GM12878 (cell line): ENCODE measurements around the gene ZNF700. TPM values are rescaled to one million over a fixed set of nuclear protein-coding genes. Genes with fewer than 3 reads are reported as not detected.

ENCODE experiments used
- ATAC-seq: fragments of 200-7000 bp; cut with Tn5 transposase; 3 replicates; pipeline ENCODE4 v1.9.1; 2020; ENCODE audit warnings: mild to moderate bottlenecking, moderate library complexity
- BruUV-seq: library from RNA; stranded (reverse); fragments of 400-500 nt; replicated peaks from 2 replicates; lab custom pipeline; 2021; lab: Mats Ljungman, UMichigan
- CTCF ChIA-PET: fragments of 300-600 bp; sonication (Branson Sonifier 250); formaldehyde crosslinking; extraction: SDS; loops from one replicate; lab custom pipeline; 2021; ENCODE audit warnings: inconsistent platforms; lab: Yijun Ruan, JAX
- POLR2A ChIA-PET: fragments of 350-600 bp; formaldehyde crosslinking; extraction: SDS; loops from one replicate; lab custom pipeline; 2021; ENCODE audit warnings: inconsistent platforms; lab: Charles Lee
- RAD21 ChIA-PET: fragments of 300-600 bp; sonication (Branson Sonifier 250); formaldehyde crosslinking; loops from one replicate; lab custom pipeline; 2023; ENCODE audit warnings: antibody characterized with exemption; ENCODE audit not compliant: unreplicated experiment; lab: Charles Lee
- SMC1A ChIA-PET: fragments of 300-600 bp; sonication (Branson Sonifier 250); formaldehyde crosslinking; loops from one replicate; lab custom pipeline; 2023; ENCODE audit not compliant: unreplicated experiment, uncharacterized antibody; lab: Charles Lee
- DNase-seq: peaks from one replicate; pipeline ENCODE4 v3.0.0-alpha.2; 2011; ENCODE audit warnings: low read depth, low spot score
- FAIRE-seq: peaks from 3 replicates; lab custom pipeline; 2011; peaks lifted over from hg19 to GRCh38; lab: Jason Lieb, UNC
- H2AFZ ChIP-seq: 2 replicates; pipeline ENCODE4 v1.6.0; 2011; ENCODE audit warnings: low read depth, low read length, control low read depth; ENCODE audit not compliant: control insufficient read depth
- H3K27ac ChIP-seq: 2 replicates; pipeline ENCODE4 v1.5.1; 2011; ENCODE audit warnings: control low read depth; ENCODE audit not compliant: control insufficient read depth, insufficient read depth
- H3K27me3 ChIP-seq, 2 experiments: replicated peaks in 1 of 2; 2 replicates each; pipeline versions ENCODE4 v1.6.0 to v1.6.1; 2011; ENCODE audit warnings: low read length in 1 of 2; ENCODE audit not compliant: control insufficient read depth in 2 of 2, insufficient read depth in 2 of 2
- H3K36me3 ChIP-seq, 2 experiments: 2 replicates each; pipeline ENCODE4 v1.5.1; 2011; ENCODE audit warnings: low read length in 1 of 2; ENCODE audit not compliant: control insufficient read depth in 2 of 2, insufficient read depth in 2 of 2
- H3K4me1 ChIP-seq: 2 replicates; pipeline ENCODE4 v1.6.1; 2011; ENCODE audit warnings: mild to moderate bottlenecking, low read length, moderate library complexity, mixed read lengths; ENCODE audit not compliant: control insufficient read depth, insufficient read depth
- H3K4me2 ChIP-seq: 2 replicates; pipeline ENCODE4 v1.6.0; 2011; ENCODE audit warnings: control low read depth; ENCODE audit not compliant: control insufficient read depth, insufficient read depth
- H3K4me3 ChIP-seq: fragments of 200-600 bp; sonication (generic); 2 replicates; pipeline ENCODE4 v1.5.1; 2016
- H3K79me2 ChIP-seq: 2 replicates; pipeline ENCODE4 v1.6.0; 2011; ENCODE audit warnings: low read length; ENCODE audit not compliant: control insufficient read depth, insufficient read depth
- H3K9ac ChIP-seq: 2 replicates; pipeline ENCODE4 v1.8.0; 2011; ENCODE audit warnings: low read length, control low read depth, mixed read lengths; ENCODE audit not compliant: control insufficient read depth, insufficient read depth
- H3K9me3 ChIP-seq: replicated peaks from 3 replicates; pipeline ENCODE4 v1.5.1; 2011; ENCODE audit warnings: mild to moderate bottlenecking, low read length; ENCODE audit not compliant: control insufficient read depth, insufficient read depth
- H4K20me1 ChIP-seq: 2 replicates; pipeline ENCODE4 v1.6.0; 2011; ENCODE audit not compliant: control insufficient read depth, insufficient read depth
- CBX5 ChIP-seq: sonication (generic); IDR thresholded peaks from 2 replicates; pipeline ENCODE4 v1.6.1; 2016; ENCODE audit warnings: low read depth, moderate library complexity, mild to moderate bottlenecking, inconsistent platforms
- CHD4 ChIP-seq: fragments of 200-600 bp; sonication (generic); IDR thresholded peaks from 2 replicates; pipeline ENCODE4 v1.6.1; 2016; ENCODE audit warnings: mild to moderate bottlenecking
- ELK1 ChIP-seq: IDR thresholded peaks from 2 replicates; pipeline ENCODE4 v1.6.1; 2012; ENCODE audit warnings: low read depth, low read length, improper control_type of control experiment
- FOXM1 ChIP-seq: IDR thresholded peaks from 2 replicates; pipeline ENCODE4 v1.6.1; 2012; ENCODE audit warnings: low read depth, mild to moderate bottlenecking, inconsistent platforms, low read length, moderate library complexity
- HDGF ChIP-seq: fragments of 450-650 bp; IDR thresholded peaks from 2 replicates; pipeline ENCODE4 v1.6.1; 2016; ENCODE audit warnings: antibody characterized with exemption
- PKNOX1 ChIP-seq: fragments of 450-650 bp; IDR thresholded peaks from 2 replicates; pipeline ENCODE4 v1.6.1; 2016; ENCODE audit warnings: mild to moderate bottlenecking
- PML ChIP-seq: IDR thresholded peaks from 2 replicates; pipeline ENCODE4 v1.6.1; 2012; ENCODE audit warnings: low read length, inconsistent platforms
- POLR2AphosphoS5 ChIP-seq: IDR thresholded peaks from 2 replicates; pipeline ENCODE4 v1.6.1; 2011; ENCODE audit warnings: mild to moderate bottlenecking, low read length, inconsistent platforms
- YBX1 ChIP-seq: fragments of 450-650 bp; IDR thresholded peaks from 2 replicates; pipeline ENCODE4 v1.6.1; 2016; ENCODE audit warnings: antibody characterized with exemption
- ZNF592 ChIP-seq: fragments of 450-650 bp; IDR thresholded peaks from 2 replicates; pipeline ENCODE4 v1.6.1; 2017; ENCODE audit warnings: mild to moderate bottlenecking, moderate library complexity
- WGBS: methylation state at CpG from one replicate; pipeline ENCODE4 v1.1.6; 2016; ENCODE audit warnings: low lambda C conversion rate; ENCODE audit not compliant: insufficient replicate concordance, insufficient coverage; ENCODE audit errors: missing lambda C conversion rate; 5-methylcytosine and 5-hydroxymethylcytosine counted together
- in situ Hi-C: fragments of 300-500 bp; cut with MboI; formaldehyde crosslinking; loops from 9 replicates; pipeline ENCODE4 v1.14.3; 2018; ENCODE audit warnings: mixed read lengths
- intact Hi-C: fragments of 100-400 bp; cut with micrococcal nuclease; formaldehyde crosslinking; loops from one replicate; pipeline ENCODE4 v1.14.2; 2022; ENCODE audit not compliant: unreplicated experiment
- polyA plus RNA-seq, 11 experiments: library from polyadenylated mRNA; depleted of rRNA in 4 of 11; unstranded in 6 of 11; stranded (reverse) in 5 of 11; fragments of >200 nt; fragmentation: Nextera tagmentation in 4 of 11; fragmentation: Illumina TruSeq in 1 of 11; extraction: Ambion mirVana in 4 of 11; extraction: Trizol in 1 of 11; gene quantifications; 1 replicate in 1 of 11; 2 replicates in 10 of 11; pipeline versions ENCODE4 v1.2.1 to v1.2.3, GENCODE V29; 2011 to 2016; ENCODE audit warnings: inconsistent platforms in 2 of 11, missing spikeins in 2 of 11, low read depth in 1 of 11
- total RNA-seq, 4 experiments: library from RNA; depleted of rRNA in 3 of 4; stranded (reverse); fragments of >200 nt in 3 of 4; fragmentation: Illumina TruSeq in 1 of 4; extraction: Trizol in 1 of 4; gene quantifications; 2 replicates each; pipeline versions ENCODE4 v1.2.1 to v1.2.3, GENCODE V29; 2013 to 2021

ZNF700 gene
- total and polyA plus RNA-seq, 10 of the 15 experiments (the other 5 are each of a cell fraction or from before 2014, with no cell fraction given), result 6.7 to 16.0 (median 11.1) TPM

- SMC1A ChIA-PET, result no interaction called here
- POLR2A ChIA-PET, result interaction anchor here (0.7 kb wide), 1 partner anchor 411 kb away, joined by 7 read pairs; no protein-coding TSS in a partner anchor
- CTCF ChIA-PET, result no interaction called here
- no peak for DNase-seq
- in situ Hi-C loops (no loop called here), intact Hi-C loops (no loop called here)
- no peaks in the 10 kb centered on the region for H3K79me2 ChIP-seq
- no peak for FAIRE-seq
- no peak overlapping the region for H3K9ac ChIP-seq
- no peaks in the 10 kb centered on the region for H3K27me3 ChIP-seq
- no peak overlapping the region for H3K4me2 ChIP-seq
- 56% methylated on average over 5 of the region's 5 CpGs for WGBS
- no TSS peak for BruUV-seq
- no peak overlapping the region for H3K27ac ChIP-seq
- no peaks in the 10 kb centered on the region; the same call in 1 of the 2 replicates for H3K4me1 ChIP-seq
- no peak for ATAC-seq
- H3K4me3 ChIP-seq, result no peak overlapping the region
- RAD21 ChIA-PET, result no interaction called here
- no peak for TF ChIP-seq FOXM1
- no peak for TF ChIP-seq POLR2AphosphoS5
- TF ChIP-seq PML, result no peak
- no peak for TF ChIP-seq ELK1
- TF ChIP-seq HDGF, result no peak
- no peak for TF ChIP-seq YBX1
- no peak for TF ChIP-seq CHD4
- TF ChIP-seq CBX5, result no peak
- TF ChIP-seq ZNF592, result no peak
- no peak for TF ChIP-seq PKNOX1
- no peak overlapping the region for H2AFZ ChIP-seq
- H3K9me3 ChIP-seq, result no peaks in the 10 kb centered on the region; the same call in 2 of the 3 replicates
- no peaks in the 10 kb centered on the region for H3K36me3 ChIP-seq
- no peaks in the 10 kb centered on the region for H4K20me1 ChIP-seq
These were observed 34.3 kb upstream of the ZNF700 start for GRCh38 chr19:11890634-11891033.
